Measurements from ENCODE around the gene TMEM267.
"Not testable (repeated sequence)": the region's sequence is repeated elsewhere in the genome, so short reads cannot be mapped to it uniquely, and the experiment has no call there.

The TMEM267 gene

DNA sequence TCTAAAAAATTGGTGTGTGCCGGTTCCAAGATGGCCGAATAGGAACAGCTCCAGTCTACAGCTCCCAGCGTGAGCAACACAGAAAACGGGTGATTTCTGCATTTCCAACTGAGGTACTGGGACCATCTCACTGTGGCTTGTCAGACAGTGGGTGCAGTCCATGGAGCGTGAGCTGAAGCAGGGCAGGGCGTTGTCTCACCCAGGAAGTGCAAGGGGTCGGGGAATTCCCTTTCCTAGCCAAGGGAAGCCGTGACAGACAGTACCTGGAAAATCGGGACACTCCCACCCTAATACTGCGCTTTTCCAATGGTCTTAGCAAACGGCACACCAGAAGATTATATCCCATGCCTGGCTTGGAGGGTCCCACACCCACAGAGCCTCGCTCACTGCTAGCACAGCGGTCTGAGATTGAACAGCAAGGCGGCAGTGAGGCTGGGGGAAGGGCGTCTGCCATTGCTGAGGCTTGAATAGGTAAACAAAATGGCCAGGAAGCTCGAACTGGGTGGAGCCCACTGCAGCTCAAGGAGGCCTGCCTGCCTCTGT lies 81.1 kb downstream of the TMEM267 start:
- DNase-seq: not testable (repeated sequence)

DNA sequence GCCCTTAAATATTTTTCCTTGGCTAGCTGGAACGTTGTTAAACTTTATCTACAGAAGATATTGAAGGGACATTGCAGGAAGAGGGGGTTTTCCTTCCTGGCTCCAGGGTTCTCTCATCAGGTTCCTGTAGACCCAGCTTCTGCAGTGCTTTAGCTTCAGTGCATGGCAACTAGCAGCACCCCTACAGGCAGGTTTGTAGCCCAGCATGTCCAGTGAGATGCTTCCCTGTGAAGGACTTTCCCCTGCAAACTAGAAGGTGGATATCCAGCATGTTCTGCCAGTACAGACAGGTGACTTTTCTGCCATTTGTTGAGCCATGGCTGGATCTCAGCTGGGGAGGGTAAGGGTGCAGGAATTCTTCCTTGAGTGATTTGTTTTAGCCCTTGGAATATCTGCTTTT lies 81.8 kb downstream of the TMEM267 start:
- DNase-seq: no peak

DNA sequence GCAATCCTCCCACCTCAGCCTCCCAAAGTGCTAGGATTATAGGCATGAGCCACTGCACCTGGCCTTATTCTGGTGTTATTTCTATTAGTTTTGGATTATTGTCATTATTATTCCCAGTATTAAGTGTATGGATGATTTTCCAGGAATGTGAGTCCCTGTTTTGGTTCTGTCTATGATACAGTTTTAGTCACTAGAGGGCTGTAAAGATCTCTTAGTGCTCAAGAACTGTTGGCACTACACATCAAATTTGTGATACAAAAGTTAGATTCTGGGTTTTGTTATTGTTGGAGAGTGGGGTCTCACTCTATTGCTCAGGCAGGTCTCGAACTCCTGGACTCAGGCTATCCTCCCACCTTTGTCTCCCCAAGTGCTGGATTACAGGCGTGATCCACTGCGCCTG lies 83.6 kb downstream of the TMEM267 start:
- DNase-seq: no peak

DNA sequence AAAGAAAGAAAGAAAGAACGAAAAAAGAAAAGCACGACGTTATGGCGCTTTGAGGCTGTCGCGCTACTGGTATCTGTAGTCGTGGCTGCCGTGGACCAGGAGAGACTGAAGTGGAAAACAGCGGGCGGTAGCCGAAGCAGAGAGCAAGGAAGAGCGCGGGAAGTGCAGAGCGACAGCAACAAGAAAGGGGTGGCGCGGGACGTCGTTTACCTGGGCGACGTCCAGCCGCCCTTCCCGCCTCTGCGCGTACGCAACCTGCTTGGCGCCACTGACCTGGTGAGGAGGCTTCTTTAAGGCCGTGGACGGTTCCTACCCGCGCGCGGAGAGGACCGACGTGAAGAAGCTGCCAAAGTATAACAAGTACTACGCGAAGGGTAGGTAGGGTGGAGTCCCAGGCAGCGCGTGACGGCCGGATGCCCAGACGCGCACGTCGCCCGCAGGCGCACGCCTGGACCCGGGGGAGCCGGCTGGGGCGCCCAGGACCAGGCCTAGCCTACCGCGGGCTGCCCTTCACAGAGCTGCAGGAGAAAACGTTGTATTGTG lies 86.8 kb downstream of the TMEM267 start:
- DNase-seq: peak; percentile 61

All from CD4-positive, alpha-beta T cell treated with Interleukin-15 for 1 hour (primary cell).